HFFc6 (cell line): ENCODE data around the gene FER. TPM values are rescaled to one million over a fixed set of nuclear protein-coding genes. Genes with fewer than 3 reads are reported as not detected.

ENCODE experiments used
- DNase-seq: peaks from one replicate; pipeline ENCODE4 v3.0.0-alpha.2; 2018
- H3K27ac Mint-ChIP-seq: 2 replicates; pipeline ENCODE4 v1.8.0; 2020; ENCODE audit warnings: mild to moderate bottlenecking, mixed read lengths
- H3K27me3 Mint-ChIP-seq: 2 replicates; pipeline ENCODE4 v1.8.0; 2021; ENCODE audit warnings: mild to moderate bottlenecking, moderate library complexity, mixed read lengths; ENCODE audit not compliant: insufficient read depth
- H3K36me3 Mint-ChIP-seq: 2 replicates; pipeline ENCODE4 v1.8.0; 2021; ENCODE audit warnings: low read depth, mixed read lengths
- H3K4me1 Mint-ChIP-seq: 2 replicates; pipeline ENCODE4 v1.8.0; 2020; ENCODE audit warnings: low read depth, mixed read lengths
- H3K4me3 Mint-ChIP-seq: 2 replicates; pipeline ENCODE4 v1.8.0; 2020; ENCODE audit warnings: mild to moderate bottlenecking, moderate library complexity, mixed read lengths
- H3K9me3 Mint-ChIP-seq: 2 replicates; pipeline ENCODE4 v1.8.0; 2020; ENCODE audit warnings: mild to moderate bottlenecking, mixed read lengths
- total RNA-seq, 6 experiments: library from RNA; stranded (reverse); fragmentation: NEBNext Ultra II Directional; extraction: Animal tissue kit (Norgen Biotek cat#: 25700); gene quantifications; 2 replicates in 1 of 6; 3 replicates in 5 of 6; pipeline ENCODE4 v1.2.3, GENCODE V29; 2021
- TF ChIP-seq, protein P1 (sequence below): fragments of 200-600 bp; sonication (generic); IDR thresholded peaks from 2 replicates; pipeline ENCODE4 v1.5.0; 2021; ENCODE audit warnings: antibody characterized with exemption, mild to moderate bottlenecking

Gene FER
- total RNA-seq, 6 experiments from 2014 or later = 20.2 to 24.6 (median 22.9) TPM

DNA sequence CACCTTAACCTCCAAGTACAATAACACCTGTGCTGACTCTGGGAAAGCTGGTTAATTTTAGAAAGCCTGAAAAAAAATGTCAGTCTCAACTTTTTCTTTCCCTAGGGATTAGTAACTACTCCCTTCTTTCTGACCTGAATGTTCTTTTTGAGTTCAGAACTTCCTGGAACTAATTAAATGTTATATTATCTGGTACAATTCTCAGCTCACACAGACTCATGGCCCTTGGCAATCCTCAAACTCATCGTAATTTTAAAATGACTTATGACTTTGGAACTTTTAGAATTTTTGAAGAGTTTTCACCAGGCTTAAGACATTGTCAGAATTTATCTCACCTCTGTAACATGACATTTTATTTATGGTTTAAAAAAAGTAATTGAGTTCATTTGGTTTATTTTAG is 315.0 kb downstream of the FER start:
- TF ChIP-seq, protein P1, sequence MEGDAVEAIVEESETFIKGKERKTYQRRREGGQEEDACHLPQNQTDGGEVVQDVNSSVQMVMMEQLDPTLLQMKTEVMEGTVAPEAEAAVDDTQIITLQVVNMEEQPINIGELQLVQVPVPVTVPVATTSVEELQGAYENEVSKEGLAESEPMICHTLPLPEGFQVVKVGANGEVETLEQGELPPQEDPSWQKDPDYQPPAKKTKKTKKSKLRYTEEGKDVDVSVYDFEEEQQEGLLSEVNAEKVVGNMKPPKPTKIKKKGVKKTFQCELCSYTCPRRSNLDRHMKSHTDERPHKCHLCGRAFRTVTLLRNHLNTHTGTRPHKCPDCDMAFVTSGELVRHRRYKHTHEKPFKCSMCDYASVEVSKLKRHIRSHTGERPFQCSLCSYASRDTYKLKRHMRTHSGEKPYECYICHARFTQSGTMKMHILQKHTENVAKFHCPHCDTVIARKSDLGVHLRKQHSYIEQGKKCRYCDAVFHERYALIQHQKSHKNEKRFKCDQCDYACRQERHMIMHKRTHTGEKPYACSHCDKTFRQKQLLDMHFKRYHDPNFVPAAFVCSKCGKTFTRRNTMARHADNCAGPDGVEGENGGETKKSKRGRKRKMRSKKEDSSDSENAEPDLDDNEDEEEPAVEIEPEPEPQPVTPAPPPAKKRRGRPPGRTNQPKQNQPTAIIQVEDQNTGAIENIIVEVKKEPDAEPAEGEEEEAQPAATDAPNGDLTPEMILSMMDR = no peak
- Mint-ChIP-seq H3K27me3 (no peaks in the 10 kb centered on the region), H3K27ac (peak overlapping the region; percentile 67), H3K36me3 (no peaks in the 10 kb centered on the region; the same call in 1 of the 2 replicates), H3K9me3 (no peaks in the 10 kb centered on the region), H3K4me3 (no peak overlapping the region), H3K4me1 (peaks cover 18% of the 10 kb centered on the region)
- peak; percentile 6 for DNase-seq

DNA sequence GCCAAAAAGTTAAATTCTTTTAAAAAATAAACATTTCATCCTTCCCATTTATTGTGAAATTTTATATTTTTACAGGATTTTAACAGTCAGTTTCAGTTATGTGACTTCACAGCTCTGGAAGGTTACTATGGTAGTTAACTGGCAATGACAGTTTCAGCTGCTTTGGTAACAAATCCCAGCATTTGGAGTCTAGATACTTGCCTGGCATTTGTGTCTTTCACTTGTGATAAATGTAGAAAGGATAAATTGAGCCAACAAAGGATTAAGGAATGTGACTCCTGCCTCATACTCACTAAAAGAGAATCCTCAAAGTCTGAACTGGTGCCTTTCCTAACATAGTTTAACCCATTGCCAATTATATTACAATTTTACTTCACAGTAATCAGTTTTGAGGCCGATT is 315.5 kb downstream of the FER start:
- Mint-ChIP-seq H3K27me3 (no peaks in the 10 kb centered on the region), H3K9me3 (no peaks in the 10 kb centered on the region), H3K4me3 (no peak overlapping the region), H3K27ac (0 out of 2 replicates have a peak overlapping the region, but pooled peaks have one; percentile 19), H3K36me3 (no peaks in the 10 kb centered on the region; the same call in 1 of the 2 replicates), H3K4me1 (peaks cover 18% of the 10 kb centered on the region)
- TF ChIP-seq, protein P1 = no peak
- DNase-seq = peak; percentile 67

DNA sequence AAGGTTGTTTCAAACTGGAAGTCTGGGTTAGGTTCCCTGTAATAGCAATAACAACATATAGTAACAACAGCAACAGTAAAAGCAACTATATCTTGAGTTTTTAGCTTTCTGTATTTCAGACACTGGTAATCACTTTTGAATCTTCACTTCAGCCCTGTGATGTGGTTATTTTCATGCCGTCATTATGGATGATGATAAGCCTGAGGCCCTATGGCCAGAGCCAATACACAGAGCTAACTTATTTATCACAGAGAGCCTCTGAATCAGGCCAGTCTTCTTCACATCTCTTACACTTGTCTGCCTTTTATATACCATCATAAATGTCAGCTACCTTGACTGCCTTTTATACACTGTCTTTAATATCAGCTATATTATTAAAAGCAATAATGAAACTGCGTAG is 329.0 kb downstream of the FER start:
- no peaks in the 10 kb centered on the region; the same call in 1 of the 2 replicates for H3K27me3 Mint-ChIP-seq
- H3K9me3 Mint-ChIP-seq = no peaks in the 10 kb centered on the region
- TF ChIP-seq, protein P1 = no peak
- H3K27ac Mint-ChIP-seq = no peak overlapping the region
- peaks cover 6% of the 10 kb centered on the region; the same call in 1 of the 2 replicates for H3K4me1 Mint-ChIP-seq
- DNase-seq = no peak
- H3K36me3 Mint-ChIP-seq = no peaks in the 10 kb centered on the region; the same call in 1 of the 2 replicates
- no peak overlapping the region for H3K4me3 Mint-ChIP-seq

DNA sequence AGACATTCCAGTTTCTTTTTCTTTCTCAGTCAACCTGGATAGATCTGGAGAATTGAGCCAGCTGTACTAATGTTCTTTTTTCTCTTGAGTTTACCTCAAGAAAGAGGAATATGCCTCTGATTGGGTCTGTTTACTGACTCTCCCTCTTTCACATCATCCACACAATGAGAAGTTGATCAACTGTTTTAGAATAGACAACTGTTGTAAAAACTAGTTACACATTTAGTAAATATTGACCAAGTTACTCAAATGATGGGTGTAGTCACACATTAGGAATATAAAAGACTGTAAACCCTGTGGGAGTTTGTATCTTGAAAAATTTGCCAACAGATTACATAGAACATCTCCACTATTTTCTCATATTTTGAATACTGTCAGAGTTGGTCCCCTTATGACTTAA is 330.8 kb downstream of the FER start:
- TF ChIP-seq, protein P1 = no peak
- Mint-ChIP-seq H3K4me1 (peaks cover 6% of the 10 kb centered on the region; the same call in 1 of the 2 replicates), H3K27ac (no peak overlapping the region), H3K9me3 (no peaks in the 10 kb centered on the region), H3K36me3 (no peaks in the 10 kb centered on the region; the same call in 1 of the 2 replicates), H3K27me3 (no peaks in the 10 kb centered on the region; the same call in 1 of the 2 replicates), H3K4me3 (no peak overlapping the region)
- no peak for DNase-seq

DNA sequence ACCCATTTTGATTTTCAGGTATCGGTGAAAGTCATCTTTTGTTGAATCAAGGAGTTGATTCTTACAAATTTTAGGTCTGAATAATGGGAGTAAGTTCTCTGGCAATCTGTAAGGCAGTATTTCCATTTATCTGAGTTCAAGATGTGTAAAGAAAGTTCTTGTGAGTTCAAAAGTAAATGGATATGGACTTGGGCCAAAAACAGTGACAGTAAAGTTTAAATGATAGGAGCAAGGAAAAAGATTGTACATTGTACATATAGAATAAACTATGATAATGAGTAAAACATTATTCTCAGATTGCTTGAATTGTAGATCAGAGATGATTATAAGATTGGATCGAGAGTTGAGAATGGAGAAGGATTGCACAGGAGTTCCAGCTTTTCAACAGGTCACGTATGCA is 332.8 kb downstream of the FER start:
- Mint-ChIP-seq H3K4me3 (no peak overlapping the region), H3K27ac (no peak overlapping the region)
- TF ChIP-seq, protein P1 = no peak

More for the DNA sequence above, 332.8 kb downstream of the FER start:
- Mint-ChIP-seq H3K27me3 (no peaks in the 10 kb centered on the region), H3K9me3 (no peaks in the 10 kb centered on the region), H3K36me3 (no peaks in the 10 kb centered on the region; the same call in 1 of the 2 replicates), H3K4me1 (peaks cover 6% of the 10 kb centered on the region; the same call in 1 of the 2 replicates)
- DNase-seq = no peak
